KMS-11 (cell line): ENCODE measurements around the gene AFMID.
A peak's percentile ranks its signal among the peaks of the same experiment; 100 is the strongest.

Source experiments
- H2AFZ ChIP-seq: fragments of 200-600 bp; sonication (generic); 2 replicates; pipeline ENCODE4 v1.6.1; 2016; ENCODE audit warnings: antibody characterized with exemption, mixed run types, low read depth
- H3K27ac ChIP-seq: fragments of 200-600 bp; sonication (generic); 2 replicates; pipeline ENCODE4 v1.6.1; 2016; ENCODE audit warnings: mild to moderate bottlenecking, mixed run types
- H3K27me3 ChIP-seq: fragments of 200-600 bp; sonication (generic); 2 replicates; pipeline ENCODE4 v1.6.1; 2017; ENCODE audit warnings: mild to moderate bottlenecking, low read depth, mixed run types, moderate library complexity; ENCODE audit not compliant: insufficient read depth
- H3K36me3 ChIP-seq: fragments of 200-600 bp; sonication (generic); 2 replicates; pipeline ENCODE4 v1.6.1; 2017; ENCODE audit warnings: mild to moderate bottlenecking, mixed run types; ENCODE audit not compliant: insufficient read depth
- H3K4me1 ChIP-seq: fragments of 200-600 bp; sonication (generic); 2 replicates; pipeline ENCODE4 v1.6.1; 2016; ENCODE audit warnings: mild to moderate bottlenecking, low read depth, mixed run types; ENCODE audit not compliant: poor library complexity, severe bottlenecking
- H3K4me2 ChIP-seq: fragments of 200-600 bp; sonication (generic); 2 replicates; pipeline ENCODE4 v1.7.0; 2016; ENCODE audit warnings: mild to moderate bottlenecking, mixed run types
- H3K4me3 ChIP-seq: fragments of 200-600 bp; sonication (generic); IDR thresholded peaks from 2 replicates; pipeline ENCODE4 v1.6.1; 2017; ENCODE audit warnings: low read depth, low read length, mixed read lengths; ENCODE audit not compliant: insufficient read depth
- H3K79me2 ChIP-seq: fragments of 200-600 bp; sonication (generic); 2 replicates; pipeline ENCODE4 v1.6.1; 2016; ENCODE audit warnings: low read depth, mixed run types; ENCODE audit not compliant: insufficient read depth
- H3K9ac ChIP-seq: fragments of 200-600 bp; sonication (generic); 2 replicates; pipeline ENCODE4 v1.6.1; 2016; ENCODE audit warnings: mild to moderate bottlenecking, mixed run types
- H4K20me1 ChIP-seq: fragments of 200-600 bp; sonication (generic); 2 replicates; pipeline ENCODE4 v1.6.1; 2016; ENCODE audit warnings: mild to moderate bottlenecking, mixed run types; ENCODE audit not compliant: insufficient read depth
- CTCF ChIP-seq: fragments of 200-600 bp; sonication (generic); conservative IDR thresholded peaks from 2 replicates; pipeline ENCODE4 v1.6.1; 2017; ENCODE audit warnings: low read depth, mild to moderate bottlenecking, antibody characterized with exemption, low read length, moderate library complexity, mixed read lengths

AFMID gene

DNA sequence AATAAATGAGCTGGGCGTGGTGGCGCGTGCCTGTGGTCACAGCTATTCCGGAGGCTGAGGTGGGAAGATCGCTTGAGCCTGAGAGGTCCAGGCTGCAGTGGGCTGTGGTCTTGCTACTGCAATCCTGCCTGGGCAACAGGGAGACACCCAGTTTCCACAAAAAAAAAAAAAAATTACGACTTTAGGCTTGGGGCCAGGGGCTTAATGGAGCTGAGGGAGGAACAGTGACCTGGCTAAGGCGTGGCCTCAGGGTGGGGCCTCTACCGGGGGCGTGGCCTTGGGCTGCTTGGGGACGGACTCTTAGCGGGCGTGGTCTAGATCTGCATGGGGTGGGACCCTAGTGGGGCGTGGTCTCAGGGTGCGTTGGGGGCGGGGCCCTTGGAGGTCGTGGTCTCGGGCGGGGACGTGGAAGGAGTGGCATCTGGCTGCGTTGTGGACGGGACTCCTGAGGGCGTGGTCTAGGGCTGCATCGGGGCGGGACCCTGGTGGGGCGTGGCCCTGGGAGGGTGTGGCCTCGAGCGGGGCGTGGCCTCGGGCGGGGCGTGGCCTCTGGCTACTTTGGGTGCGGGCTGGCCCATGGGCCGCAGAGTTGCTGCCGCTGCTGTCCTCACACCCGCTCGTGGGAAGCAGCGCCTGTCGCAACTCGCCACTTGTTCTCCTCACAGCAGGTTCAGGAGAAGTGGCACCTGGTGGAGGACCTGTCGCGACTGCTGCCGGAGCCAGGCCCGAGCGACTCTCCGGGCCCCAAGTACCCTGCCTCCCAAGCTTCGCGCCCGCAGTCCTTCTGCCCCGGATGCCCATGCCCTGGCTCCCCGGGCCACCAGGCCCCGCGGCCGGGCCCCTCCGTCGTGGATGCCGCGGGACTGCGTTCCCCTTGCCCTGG is 46.8 kb upstream of the AFMID start:
- Histone ChIP-seq H4K20me1 (no peaks in the 10 kb centered on the region), H3K9ac (no peak overlapping the region), H3K36me3 (no peaks in the 10 kb centered on the region), H3K79me2 (no peaks in the 10 kb centered on the region), H3K4me3 (no peak overlapping the region), H3K4me1 (peaks cover 80% of the 10 kb centered on the region), H3K27me3 (no peaks in the 10 kb centered on the region), H3K27ac (no peak overlapping the region; the same call in 1 of the 2 replicates), H2AFZ (no peak overlapping the region), H3K4me2 (peak overlapping the region; percentile 70)
- TF ChIP-seq CTCF = no peak

- H3K79me2 ChIP-seq = no peaks in the 10 kb centered on the region
- H3K9ac ChIP-seq = no peak overlapping the region
- H3K27me3 ChIP-seq = no peaks in the 10 kb centered on the region
- H2AFZ ChIP-seq = no peak overlapping the region
- H3K4me3 ChIP-seq = no peak overlapping the region
- H3K27ac ChIP-seq = peak overlapping the region; percentile 45
- H3K4me1 ChIP-seq = peaks cover 79% of the 10 kb centered on the region
- H3K36me3 ChIP-seq = no peaks in the 10 kb centered on the region
- H3K4me2 ChIP-seq = peak overlapping the region; percentile 70
- H4K20me1 ChIP-seq = no peaks in the 10 kb centered on the region
- no peak for TF ChIP-seq CTCF
Measured at GRCh38 chr17:78141437-78142118, 45.6 kb upstream of the AFMID start.

DNA sequence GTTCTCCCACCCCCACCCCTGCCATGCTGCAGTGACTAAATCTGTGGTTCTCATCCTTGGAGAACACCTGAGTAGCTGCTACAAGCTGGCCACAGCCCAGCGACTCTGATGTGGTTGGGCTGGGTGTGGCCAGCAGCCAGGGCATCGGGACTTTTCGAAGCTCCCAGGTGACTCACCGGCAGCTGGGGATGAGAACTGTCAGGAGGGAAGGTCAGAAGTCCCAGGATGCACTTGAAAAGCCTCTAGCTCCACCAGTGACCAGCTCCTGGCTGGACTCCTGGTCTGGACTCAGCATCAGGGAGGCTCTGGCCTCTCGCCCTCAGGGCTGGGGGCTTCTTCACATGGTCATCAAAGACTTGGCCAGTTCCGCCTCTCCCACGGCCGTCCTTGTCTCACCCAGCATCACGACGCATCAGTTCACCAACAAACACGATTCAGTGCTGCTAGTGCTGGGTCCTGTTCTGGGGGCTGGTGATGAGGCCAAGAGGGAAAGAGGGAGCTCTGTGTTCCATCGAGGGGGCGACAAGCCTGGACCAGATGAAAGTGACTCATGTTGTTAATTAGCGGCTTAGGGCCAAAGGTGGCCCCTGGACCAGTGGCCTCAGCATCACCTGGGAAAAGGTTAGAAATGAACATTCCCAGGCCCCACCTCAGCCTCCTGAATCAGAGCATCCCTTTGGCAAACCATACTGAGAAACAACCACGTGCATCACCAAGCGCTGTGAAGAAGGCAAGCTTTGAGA is 44.9 kb upstream of the AFMID start:
- H3K79me2 ChIP-seq = no peaks in the 10 kb centered on the region
- no peaks in the 10 kb centered on the region for H4K20me1 ChIP-seq
- peak overlapping the region; percentile 45 for H3K27ac ChIP-seq
- H3K4me3 ChIP-seq = no peak overlapping the region
- no peak for TF ChIP-seq CTCF
- H3K36me3 ChIP-seq = no peaks in the 10 kb centered on the region
- no peaks in the 10 kb centered on the region for H3K27me3 ChIP-seq
- no peak overlapping the region for H3K9ac ChIP-seq
- peaks cover 79% of the 10 kb centered on the region for H3K4me1 ChIP-seq
- peak overlapping the region; percentile 70 for H3K4me2 ChIP-seq
- no peak overlapping the region for H2AFZ ChIP-seq

- Histone ChIP-seq H3K4me1 (peaks cover 86% of the 10 kb centered on the region), H3K4me2 (peak overlapping the region; percentile 79), H3K9ac (peak overlapping the region; percentile 54; the same call in 1 of the 2 replicates), H3K79me2 (no peaks in the 10 kb centered on the region), H3K4me3 (no peak overlapping the region), H4K20me1 (no peaks in the 10 kb centered on the region), H3K27me3 (no peaks in the 10 kb centered on the region), H3K27ac (peak overlapping the region; percentile 83), H2AFZ (peak overlapping the region; percentile 39; the same call in 1 of the 2 replicates), H3K36me3 (no peaks in the 10 kb centered on the region)
- TF ChIP-seq CTCF = no peak
Measured at GRCh38 chr17:78143214-78144146, 43.7 kb upstream of the AFMID start.
